Measurements from ENCODE around the gene GOLGA1. TPM values are rescaled to one million over a fixed set of nuclear protein-coding genes. Genes with fewer than 3 reads are reported as not detected.

Gene GOLGA1
- total RNA-seq, 1 donor from 2014 or later = 19.4 TPM

DNA sequence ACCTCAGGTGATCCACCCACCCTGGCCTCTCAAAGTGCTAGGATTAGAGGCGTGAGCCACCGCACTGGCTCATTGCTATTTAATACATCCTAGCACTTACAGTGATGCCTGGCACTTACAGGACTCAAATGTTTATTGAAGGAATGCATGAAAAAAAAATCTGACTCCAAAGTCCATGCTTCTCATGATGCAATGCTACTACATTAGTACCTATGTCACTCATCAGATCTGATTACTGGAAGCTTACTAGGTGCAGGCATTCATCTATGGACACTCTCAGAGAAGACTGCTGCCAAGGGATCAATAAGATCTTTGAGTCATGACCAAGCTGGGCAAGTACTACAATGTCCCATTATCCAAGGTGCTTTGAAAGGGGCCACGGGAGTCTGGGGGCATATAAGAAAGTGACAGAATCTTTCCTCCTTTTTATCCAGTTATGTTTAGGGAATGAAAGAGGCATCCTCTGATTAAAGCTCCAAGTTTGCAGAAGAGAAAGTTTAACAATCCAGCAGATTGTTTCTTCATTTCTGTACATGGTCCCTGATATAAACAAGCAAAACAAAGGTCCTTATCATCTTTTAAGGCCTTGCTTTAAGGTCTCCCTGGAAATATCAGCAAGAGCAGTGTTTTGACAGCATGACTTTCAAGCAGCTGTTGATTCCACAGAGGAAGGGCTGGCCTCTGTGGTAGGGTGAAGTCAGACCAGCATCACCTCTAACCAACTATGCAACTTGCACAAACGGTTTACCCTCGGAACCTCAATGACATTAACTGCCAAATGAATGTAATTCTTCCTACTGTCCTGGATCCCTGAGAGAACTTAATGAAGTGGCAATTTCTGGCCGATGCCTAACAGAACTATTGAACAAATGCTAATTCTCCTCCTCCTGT is 43.1 kb downstream of the GOLGA1 start:
- H3K4me1 Mint-ChIP-seq (ENCODE audit: low read depth) = no peaks in the 10 kb centered on the region
- no peak overlapping the region for H3K4me3 Mint-ChIP-seq (ENCODE audit: low read depth)
- H3K36me3 Mint-ChIP-seq (ENCODE audit: insufficient read depth) = peaks cover 17% of the 10 kb centered on the region
- H3K27me3 Mint-ChIP-seq = no peaks in the 10 kb centered on the region
- no peak for DNase-seq (ENCODE audit: low spot score, unreplicated experiment)
- no peak overlapping the region for H3K27ac Mint-ChIP-seq
- TF ChIP-seq, protein P1, sequence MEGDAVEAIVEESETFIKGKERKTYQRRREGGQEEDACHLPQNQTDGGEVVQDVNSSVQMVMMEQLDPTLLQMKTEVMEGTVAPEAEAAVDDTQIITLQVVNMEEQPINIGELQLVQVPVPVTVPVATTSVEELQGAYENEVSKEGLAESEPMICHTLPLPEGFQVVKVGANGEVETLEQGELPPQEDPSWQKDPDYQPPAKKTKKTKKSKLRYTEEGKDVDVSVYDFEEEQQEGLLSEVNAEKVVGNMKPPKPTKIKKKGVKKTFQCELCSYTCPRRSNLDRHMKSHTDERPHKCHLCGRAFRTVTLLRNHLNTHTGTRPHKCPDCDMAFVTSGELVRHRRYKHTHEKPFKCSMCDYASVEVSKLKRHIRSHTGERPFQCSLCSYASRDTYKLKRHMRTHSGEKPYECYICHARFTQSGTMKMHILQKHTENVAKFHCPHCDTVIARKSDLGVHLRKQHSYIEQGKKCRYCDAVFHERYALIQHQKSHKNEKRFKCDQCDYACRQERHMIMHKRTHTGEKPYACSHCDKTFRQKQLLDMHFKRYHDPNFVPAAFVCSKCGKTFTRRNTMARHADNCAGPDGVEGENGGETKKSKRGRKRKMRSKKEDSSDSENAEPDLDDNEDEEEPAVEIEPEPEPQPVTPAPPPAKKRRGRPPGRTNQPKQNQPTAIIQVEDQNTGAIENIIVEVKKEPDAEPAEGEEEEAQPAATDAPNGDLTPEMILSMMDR (IDR thresholded peaks at IDR 0.05; ENCODE audit: unreplicated experiment) = no peak
- no peaks in the 10 kb centered on the region for H3K9me3 Mint-ChIP-seq (ENCODE audit: low read depth)

DNA sequence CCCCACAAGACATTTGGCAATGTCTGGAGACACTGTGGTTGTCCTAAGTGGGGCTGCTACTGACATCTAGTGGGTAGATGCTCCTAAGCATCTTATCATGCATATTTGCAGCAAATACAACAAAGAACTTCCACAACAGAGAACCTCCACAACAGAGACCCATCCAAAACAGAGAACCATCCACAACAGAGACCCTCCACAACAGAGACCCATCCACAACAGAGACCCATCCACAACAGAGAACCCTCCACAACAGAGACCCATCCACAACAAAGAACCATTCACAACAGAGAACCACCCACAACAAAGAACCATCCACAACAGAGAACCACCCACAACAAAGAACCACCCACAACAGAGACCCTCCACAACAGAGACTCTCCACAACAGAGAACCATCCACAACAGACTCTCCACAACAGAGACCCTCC is 46.1 kb downstream of the GOLGA1 start:
- no peak overlapping the region for H3K4me3 Mint-ChIP-seq (ENCODE audit: low read depth)
- DNase-seq (ENCODE audit: low spot score, unreplicated experiment) = no peak

GRCh38 chr9:124894035-124894740 is 46.7 kb downstream of the GOLGA1 start:
- no peaks in the 10 kb centered on the region for H3K9me3 Mint-ChIP-seq (ENCODE audit: low read depth)
- no peak for DNase-seq (ENCODE audit: low spot score, unreplicated experiment)
- peak overlapping the region; percentile 30 for H3K27ac Mint-ChIP-seq
- no peaks in the 10 kb centered on the region for H3K27me3 Mint-ChIP-seq
- no peak overlapping the region for H3K4me3 Mint-ChIP-seq (ENCODE audit: low read depth)
- no peaks in the 10 kb centered on the region for H3K4me1 Mint-ChIP-seq (ENCODE audit: low read depth)
- H3K36me3 Mint-ChIP-seq (ENCODE audit: insufficient read depth) = peaks cover 20% of the 10 kb centered on the region
- TF ChIP-seq, protein P1 (IDR thresholded peaks at IDR 0.05; ENCODE audit: unreplicated experiment) = no peak

More for the DNA sequence above, 46.1 kb downstream of the GOLGA1 start:
- no peaks in the 10 kb centered on the region for H3K27me3 Mint-ChIP-seq
- H3K27ac Mint-ChIP-seq = peak overlapping the region; percentile 75
- H3K4me1 Mint-ChIP-seq (ENCODE audit: low read depth) = no peaks in the 10 kb centered on the region
- no peaks in the 10 kb centered on the region for H3K9me3 Mint-ChIP-seq (ENCODE audit: low read depth)
- peaks cover 17% of the 10 kb centered on the region for H3K36me3 Mint-ChIP-seq (ENCODE audit: insufficient read depth)
- TF ChIP-seq, protein P1 (IDR thresholded peaks at IDR 0.05; ENCODE audit: unreplicated experiment) = peak; percentile 34

GRCh38 chr9:124890179-124890578 is 50.7 kb downstream of the GOLGA1 start:
- Mint-ChIP-seq H3K27me3 (no peaks in the 10 kb centered on the region), H3K4me3 (ENCODE audit: low read depth) (no peak overlapping the region), H3K4me1 (ENCODE audit: low read depth) (no peaks in the 10 kb centered on the region), H3K36me3 (ENCODE audit: insufficient read depth) (peaks cover 14% of the 10 kb centered on the region), H3K27ac (no peak overlapping the region), H3K9me3 (ENCODE audit: low read depth) (no peaks in the 10 kb centered on the region)
- DNase-seq (ENCODE audit: low spot score, unreplicated experiment) = no peak
- TF ChIP-seq, protein P1 (IDR thresholded peaks at IDR 0.05; ENCODE audit: unreplicated experiment) = no peak

- no peak for DNase-seq (ENCODE audit: low spot score, unreplicated experiment)
- H3K36me3 Mint-ChIP-seq (ENCODE audit: insufficient read depth) = peaks cover 14% of the 10 kb centered on the region
- H3K27ac Mint-ChIP-seq = no peak overlapping the region
- H3K9me3 Mint-ChIP-seq (ENCODE audit: low read depth) = no peaks in the 10 kb centered on the region
- no peak overlapping the region for H3K4me3 Mint-ChIP-seq (ENCODE audit: low read depth)
- TF ChIP-seq, protein P1 (IDR thresholded peaks at IDR 0.05; ENCODE audit: unreplicated experiment) = no peak
- H3K27me3 Mint-ChIP-seq = no peaks in the 10 kb centered on the region
- H3K4me1 Mint-ChIP-seq (ENCODE audit: low read depth) = no peaks in the 10 kb centered on the region
These were observed 51.9 kb downstream of the GOLGA1 start for GRCh38 chr9:124889006-124889405.
